Measurements from ENCODE around the gene DOCK1.

Gene DOCK1

DNA sequence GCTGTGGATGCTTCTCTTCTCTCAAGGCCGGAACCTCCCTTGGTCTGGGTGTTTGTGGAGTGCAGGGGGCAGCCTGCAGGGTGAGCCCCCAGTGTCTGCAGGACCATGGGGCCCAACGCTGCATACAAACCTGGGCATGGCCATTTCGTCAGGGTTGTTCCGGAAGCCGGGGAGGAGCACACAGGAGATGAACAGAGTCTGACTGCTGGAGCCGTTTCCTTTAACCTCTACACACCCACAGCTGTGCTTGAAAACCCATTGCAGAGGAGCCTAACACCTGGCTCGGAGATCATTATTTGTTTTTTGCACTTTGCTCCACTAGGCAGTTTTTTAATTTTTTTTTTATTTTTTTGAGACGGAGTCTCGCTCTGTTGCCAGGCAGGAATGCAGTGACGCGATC lies 458.8 kb downstream of the DOCK1 start:
- TF ChIP-seq, protein P1, sequence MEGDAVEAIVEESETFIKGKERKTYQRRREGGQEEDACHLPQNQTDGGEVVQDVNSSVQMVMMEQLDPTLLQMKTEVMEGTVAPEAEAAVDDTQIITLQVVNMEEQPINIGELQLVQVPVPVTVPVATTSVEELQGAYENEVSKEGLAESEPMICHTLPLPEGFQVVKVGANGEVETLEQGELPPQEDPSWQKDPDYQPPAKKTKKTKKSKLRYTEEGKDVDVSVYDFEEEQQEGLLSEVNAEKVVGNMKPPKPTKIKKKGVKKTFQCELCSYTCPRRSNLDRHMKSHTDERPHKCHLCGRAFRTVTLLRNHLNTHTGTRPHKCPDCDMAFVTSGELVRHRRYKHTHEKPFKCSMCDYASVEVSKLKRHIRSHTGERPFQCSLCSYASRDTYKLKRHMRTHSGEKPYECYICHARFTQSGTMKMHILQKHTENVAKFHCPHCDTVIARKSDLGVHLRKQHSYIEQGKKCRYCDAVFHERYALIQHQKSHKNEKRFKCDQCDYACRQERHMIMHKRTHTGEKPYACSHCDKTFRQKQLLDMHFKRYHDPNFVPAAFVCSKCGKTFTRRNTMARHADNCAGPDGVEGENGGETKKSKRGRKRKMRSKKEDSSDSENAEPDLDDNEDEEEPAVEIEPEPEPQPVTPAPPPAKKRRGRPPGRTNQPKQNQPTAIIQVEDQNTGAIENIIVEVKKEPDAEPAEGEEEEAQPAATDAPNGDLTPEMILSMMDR (IDR thresholded peaks at IDR 0.05; ENCODE audit: extremely low read depth, insufficient read depth, missing control alignments) = no peak
- DNase-seq (ENCODE audit: low spot score) = no peak
- in situ Hi-C loops (cut with MboI; ENCODE audit: low pct_unique_long_range_greater_than_20kb, low sequenced_read_pairs, unreplicated experiment) = no loop called here

DNA sequence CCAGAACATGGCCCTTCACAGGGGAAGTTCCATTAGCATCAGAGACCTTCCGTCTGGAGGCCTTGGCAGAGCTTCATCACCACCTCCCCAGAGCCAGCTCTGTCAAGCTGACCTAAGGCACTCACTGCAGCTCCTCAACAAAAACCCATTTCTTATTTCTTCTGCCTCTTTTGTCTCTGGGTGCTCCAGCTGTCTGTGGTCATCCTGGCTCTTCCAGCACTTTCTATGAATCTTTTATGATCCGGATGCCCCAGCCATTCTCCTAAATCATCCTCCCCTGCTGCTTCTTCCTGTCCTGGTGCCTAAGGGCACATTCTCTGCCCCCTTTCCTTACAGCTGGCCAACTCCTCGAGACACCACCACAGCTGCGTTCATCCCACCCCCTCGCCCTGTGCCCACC lies 462.9 kb downstream of the DOCK1 start:
- in situ Hi-C loops (cut with MboI; ENCODE audit: low pct_unique_long_range_greater_than_20kb, low sequenced_read_pairs, unreplicated experiment) = no loop called here
- DNase-seq (ENCODE audit: low spot score) = no peak
- TF ChIP-seq, protein P1 (IDR thresholded peaks at IDR 0.05; ENCODE audit: extremely low read depth, insufficient read depth, missing control alignments) = no peak

DNA sequence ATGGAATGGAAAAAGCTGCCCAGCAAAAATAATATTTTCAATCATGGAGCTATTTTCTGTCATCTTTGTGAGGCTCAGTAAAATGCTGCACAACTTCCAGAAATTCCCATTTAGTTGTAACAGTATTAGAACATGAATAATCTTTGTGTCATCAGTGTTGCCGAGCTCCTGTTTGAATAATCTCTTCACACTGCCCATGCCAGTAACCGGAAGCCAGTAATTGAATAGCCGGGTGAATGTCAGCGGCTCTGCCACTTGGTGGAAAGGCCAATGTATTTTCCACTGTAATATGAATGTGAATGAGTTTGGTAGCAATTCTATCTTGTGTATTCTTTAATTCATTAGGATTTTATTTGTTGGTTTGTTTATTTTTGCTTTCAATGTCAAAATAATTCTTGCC lies 463.7 kb downstream of the DOCK1 start:
- in situ Hi-C loops (cut with MboI; ENCODE audit: low pct_unique_long_range_greater_than_20kb, low sequenced_read_pairs, unreplicated experiment) = no loop called here
- no peak for DNase-seq (ENCODE audit: low spot score)
- TF ChIP-seq, protein P1 (IDR thresholded peaks at IDR 0.05; ENCODE audit: extremely low read depth, insufficient read depth, missing control alignments) = no peak

DNA sequence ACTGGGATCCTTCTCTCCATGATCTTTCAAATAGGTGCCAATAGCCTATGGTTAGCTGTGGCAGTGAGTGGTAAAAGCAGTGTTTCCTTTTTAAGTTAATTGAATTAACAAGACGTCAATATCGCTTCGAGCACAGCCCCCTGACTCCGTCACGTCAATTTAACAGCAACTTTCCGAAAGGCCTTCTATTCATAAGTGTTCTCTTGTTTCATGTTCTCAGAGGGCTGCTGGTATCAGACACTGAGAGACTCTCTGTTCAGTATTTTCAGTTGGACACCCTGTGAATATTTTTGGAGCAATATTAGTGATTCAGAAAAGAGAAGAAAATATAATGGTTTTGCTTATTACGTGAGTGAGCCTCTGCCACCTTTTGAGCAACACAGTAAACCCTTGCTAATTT lies 465.4 kb downstream of the DOCK1 start:
- DNase-seq (ENCODE audit: low spot score) = no peak
- in situ Hi-C loops (cut with MboI; ENCODE audit: low pct_unique_long_range_greater_than_20kb, low sequenced_read_pairs, unreplicated experiment) = no loop called here
- TF ChIP-seq, protein P1 (IDR thresholded peaks at IDR 0.05; ENCODE audit: extremely low read depth, insufficient read depth, missing control alignments) = no peak

DNA sequence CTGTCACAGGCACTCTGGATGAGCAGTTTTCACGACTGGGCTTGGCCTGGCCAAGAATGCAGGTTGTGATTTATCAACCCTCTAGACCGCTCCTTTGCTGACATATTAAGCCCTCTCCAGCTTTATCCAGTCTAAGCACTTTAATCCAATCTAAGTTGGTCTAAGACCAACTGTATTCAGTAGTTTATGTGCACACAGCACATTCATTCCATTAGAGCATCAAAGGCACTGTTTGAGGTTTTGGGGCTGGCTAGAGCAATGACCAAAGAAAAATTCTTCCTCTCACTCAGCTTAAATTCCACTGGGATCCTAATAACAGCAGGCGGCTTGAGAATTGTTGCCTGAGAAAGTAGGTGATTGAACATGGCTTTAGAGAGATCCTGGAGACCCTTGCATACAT lies 467.1 kb downstream of the DOCK1 start:
- DNase-seq (ENCODE audit: low spot score) = no peak
- TF ChIP-seq, protein P1 (IDR thresholded peaks at IDR 0.05; ENCODE audit: extremely low read depth, insufficient read depth, missing control alignments) = no peak
- in situ Hi-C loops (cut with MboI; ENCODE audit: low pct_unique_long_range_greater_than_20kb, low sequenced_read_pairs, unreplicated experiment) = no loop called here

DNA sequence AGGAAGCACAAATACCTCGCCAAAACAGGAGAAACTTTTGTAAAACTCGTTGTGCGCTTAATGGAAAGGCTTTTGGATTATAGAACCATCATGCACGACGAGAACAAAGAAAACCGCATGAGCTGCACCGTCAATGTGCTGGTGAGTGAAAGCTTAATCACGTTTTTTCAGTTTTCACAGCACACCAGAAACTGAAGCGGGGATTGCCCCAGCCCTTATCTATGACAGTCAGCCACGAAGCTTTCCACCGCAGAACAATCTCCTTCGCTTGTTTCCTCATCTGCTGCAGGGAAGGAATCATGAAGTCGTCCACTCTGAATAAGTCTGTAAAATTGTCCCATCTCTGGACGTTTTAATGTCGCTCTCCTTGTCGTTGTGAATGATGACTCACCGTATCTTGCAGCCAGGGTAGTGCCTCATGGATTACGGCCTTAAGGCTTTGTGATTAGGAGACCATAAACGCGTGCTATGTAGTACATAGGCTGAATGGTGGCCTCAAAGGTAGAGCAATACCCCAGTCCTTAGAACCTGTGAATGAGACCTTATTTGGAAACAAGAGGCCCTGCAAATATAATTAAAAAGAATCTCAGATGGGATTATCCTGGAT lies 468.9 kb downstream of the DOCK1 start:
- in situ Hi-C loops (cut with MboI; ENCODE audit: low pct_unique_long_range_greater_than_20kb, low sequenced_read_pairs, unreplicated experiment) = no loop called here
- TF ChIP-seq, protein P1 (IDR thresholded peaks at IDR 0.05; ENCODE audit: extremely low read depth, insufficient read depth, missing control alignments) = no peak
- DNase-seq (ENCODE audit: low spot score) = no peak

DNA sequence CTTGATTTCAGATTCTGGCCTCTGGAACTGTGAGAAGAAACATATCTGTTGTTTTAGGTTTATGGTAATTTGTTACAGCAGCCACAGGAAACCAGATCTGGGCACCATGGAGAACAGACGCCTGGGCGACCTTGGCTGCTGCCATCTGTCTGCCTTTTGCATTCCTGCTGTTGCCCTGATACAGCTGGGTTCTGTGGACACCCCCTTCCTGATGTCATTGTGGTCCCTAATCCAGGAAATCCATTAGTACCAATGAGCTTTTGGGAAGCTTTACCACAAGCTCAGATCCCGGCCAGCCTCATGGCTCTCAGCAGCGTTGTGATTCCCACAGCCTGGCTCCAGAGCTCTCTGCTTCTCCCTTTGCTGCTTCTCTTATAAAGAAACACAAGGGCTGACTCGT lies 469.7 kb downstream of the DOCK1 start:
- TF ChIP-seq, protein P1 (IDR thresholded peaks at IDR 0.05; ENCODE audit: extremely low read depth, insufficient read depth, missing control alignments) = no peak
- DNase-seq (ENCODE audit: low spot score) = no peak
- in situ Hi-C loops (cut with MboI; ENCODE audit: low pct_unique_long_range_greater_than_20kb, low sequenced_read_pairs, unreplicated experiment) = no loop called here
